ENCODE data around the gene RNF212.
"Not testable (repeated sequence)": the region's sequence is repeated elsewhere in the genome, so short reads cannot be mapped to it uniquely, and the experiment has no call there.

The RNF212 gene

DNA sequence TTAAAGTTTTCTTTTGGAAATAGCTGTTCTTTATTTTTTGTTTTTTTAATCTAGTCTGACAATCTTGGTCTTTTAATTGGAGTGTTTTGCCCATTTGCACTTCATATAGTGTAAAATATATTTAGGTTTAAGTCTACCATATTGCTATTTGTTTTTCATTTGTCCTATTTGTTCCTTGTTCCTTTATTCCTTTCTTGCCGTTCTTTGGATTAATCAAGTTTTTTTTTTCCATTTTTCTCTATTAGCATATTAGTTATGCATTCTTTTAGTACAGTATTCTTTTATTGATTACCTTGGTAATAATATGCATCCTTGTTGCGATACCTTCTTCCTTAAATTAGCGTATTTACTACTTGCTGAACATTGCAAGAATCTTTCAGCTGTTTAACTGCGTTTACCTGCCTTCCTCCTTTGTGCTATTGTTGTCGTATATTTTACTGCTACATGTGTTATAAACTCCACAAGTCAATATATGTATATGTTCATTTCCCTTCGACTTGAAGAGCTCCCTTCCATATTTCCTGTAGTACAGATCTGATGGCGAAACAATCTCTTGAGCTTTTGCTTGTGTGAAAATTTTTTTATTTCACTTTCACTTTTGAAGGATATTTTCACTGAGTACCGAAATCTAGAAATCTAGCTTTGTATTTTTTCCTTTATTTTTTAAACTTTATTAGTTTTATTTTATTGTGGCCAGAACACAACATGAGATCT, 23.9 kb upstream of the RNF212 start:
- no peak overlapping the region for H3K4me3 ChIP-seq (ENCODE audit: low read depth, low read length)

DNA sequence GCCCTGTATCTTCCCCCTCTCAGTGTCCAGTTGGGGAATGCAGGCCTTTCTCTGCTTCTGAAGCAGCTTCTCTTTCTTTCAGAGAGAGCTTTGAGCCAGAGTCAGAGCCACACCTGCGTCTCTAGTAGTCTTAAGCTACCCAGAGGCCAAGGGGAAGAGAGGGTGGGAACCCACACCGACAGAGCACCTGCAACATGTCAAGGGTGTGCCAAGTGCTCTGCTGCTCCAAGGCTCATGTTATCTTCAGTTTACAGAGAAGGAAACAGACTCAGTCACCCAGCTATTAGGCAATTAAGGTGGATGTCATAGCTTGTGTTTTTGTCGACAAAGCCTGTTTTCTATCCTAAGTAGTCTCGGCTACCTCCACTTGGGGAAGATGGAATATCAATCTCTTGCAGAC, 22.7 kb upstream of the RNF212 start:
- H3K9ac ChIP-seq (ENCODE audit: low read depth, low read length): no peak overlapping the region
- H3K4me1 ChIP-seq (ENCODE audit: control insufficient read depth, insufficient read depth, low read length): no peaks in the 10 kb centered on the region
- H3K9me3 ChIP-seq (ENCODE audit: control insufficient read depth, insufficient read depth, low read length): no peaks in the 10 kb centered on the region
- no peaks in the 10 kb centered on the region for H3K36me3 ChIP-seq (ENCODE audit: control insufficient read depth, insufficient read depth, low read length)
- no peaks in the 10 kb centered on the region for H3K27me3 ChIP-seq (ENCODE audit: control insufficient read depth, insufficient read depth, low read length)
- H3K4me3 ChIP-seq (ENCODE audit: low read depth, low read length): no peak overlapping the region

More for the DNA sequence above, 23.9 kb upstream of the RNF212 start:
- H3K9me3 ChIP-seq (ENCODE audit: control insufficient read depth, insufficient read depth, low read length): peaks cover under 1% of the 10 kb centered on the region
- no peaks in the 10 kb centered on the region for H3K36me3 ChIP-seq (ENCODE audit: control insufficient read depth, insufficient read depth, low read length)
- no peaks in the 10 kb centered on the region for H3K27me3 ChIP-seq (ENCODE audit: control insufficient read depth, insufficient read depth, low read length)
- no peak overlapping the region for H3K9ac ChIP-seq (ENCODE audit: low read depth, low read length)
- no peaks in the 10 kb centered on the region for H3K4me1 ChIP-seq (ENCODE audit: control insufficient read depth, insufficient read depth, low read length)

DNA sequence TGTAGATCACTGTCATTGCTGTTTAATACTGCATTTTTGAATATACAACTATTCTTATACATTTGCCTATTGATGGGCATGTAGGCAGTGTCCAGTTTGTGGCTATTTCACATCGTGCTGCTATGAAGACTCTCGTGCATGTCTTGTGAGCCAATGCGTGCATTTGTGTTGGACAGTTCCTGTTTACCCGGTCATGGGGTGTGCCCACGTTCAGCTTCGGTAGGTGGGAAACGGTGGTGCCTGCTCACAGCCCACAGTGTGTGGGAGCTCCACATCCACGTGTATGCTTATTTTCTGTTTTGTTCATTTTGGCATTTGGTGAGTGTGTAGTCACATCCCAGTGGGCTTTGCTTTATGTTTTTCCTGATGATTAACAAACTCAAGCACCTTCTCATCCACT, 19.7 kb upstream of the RNF212 start:
- no peak overlapping the region for H3K9ac ChIP-seq (ENCODE audit: low read depth, low read length)
- H3K4me3 ChIP-seq (ENCODE audit: low read depth, low read length): no peak overlapping the region
- no peaks in the 10 kb centered on the region for H3K27me3 ChIP-seq (ENCODE audit: control insufficient read depth, insufficient read depth, low read length)
- no peaks in the 10 kb centered on the region for H3K36me3 ChIP-seq (ENCODE audit: control insufficient read depth, insufficient read depth, low read length)
- no peaks in the 10 kb centered on the region for H3K9me3 ChIP-seq (ENCODE audit: control insufficient read depth, insufficient read depth, low read length)
- no peaks in the 10 kb centered on the region for H3K4me1 ChIP-seq (ENCODE audit: control insufficient read depth, insufficient read depth, low read length)

DNA sequence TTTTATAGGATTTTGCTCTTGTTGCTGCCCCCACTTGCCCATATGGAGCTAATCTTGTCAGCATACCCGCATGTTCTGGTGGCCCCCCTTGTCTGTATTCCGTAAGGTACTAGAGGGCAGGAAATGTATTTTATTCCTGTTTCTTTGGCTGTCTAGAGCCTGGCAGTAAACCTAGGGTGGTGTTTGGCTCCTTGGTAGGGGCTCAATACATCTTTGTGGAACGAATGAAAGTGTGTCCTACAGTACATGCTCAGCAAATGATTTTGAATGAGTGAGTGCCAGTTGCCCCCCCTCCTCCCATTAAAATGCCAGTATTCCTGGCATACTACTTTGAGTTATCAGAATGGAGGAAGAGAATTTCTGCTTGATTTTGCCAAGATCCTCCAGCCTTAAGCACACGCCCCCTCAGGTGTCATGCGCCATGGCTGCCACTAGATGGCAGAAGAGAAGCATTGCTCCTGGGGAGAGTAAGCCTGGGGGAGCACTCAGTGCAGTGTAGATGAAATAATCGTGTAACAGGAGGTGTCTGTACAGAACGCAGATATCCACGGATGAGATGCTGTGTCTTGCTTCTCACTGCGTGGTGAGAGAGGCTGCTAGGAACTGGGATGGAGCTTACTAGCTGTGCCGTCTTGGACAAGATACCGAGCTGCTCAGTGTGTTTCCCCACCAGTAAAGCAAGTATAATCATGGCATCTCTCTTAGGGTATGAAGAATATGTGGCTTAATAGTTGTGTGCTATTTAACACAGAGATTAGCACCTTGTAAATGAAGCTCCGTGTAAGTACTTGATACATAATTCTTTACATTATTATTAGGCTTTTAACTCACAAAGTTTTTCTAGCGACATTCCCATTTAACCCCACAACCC, 17.2 kb upstream of the RNF212 start:
- Histone ChIP-seq H3K27me3 (ENCODE audit: control insufficient read depth, insufficient read depth, low read length) (no peaks in the 10 kb centered on the region), H3K9ac (ENCODE audit: low read depth, low read length) (no peak overlapping the region), H3K9me3 (ENCODE audit: control insufficient read depth, insufficient read depth, low read length) (no peaks in the 10 kb centered on the region), H3K36me3 (ENCODE audit: control insufficient read depth, insufficient read depth, low read length) (no peaks in the 10 kb centered on the region), H3K4me1 (ENCODE audit: control insufficient read depth, insufficient read depth, low read length) (no peaks in the 10 kb centered on the region), H3K4me3 (ENCODE audit: low read depth, low read length) (no peak overlapping the region)

DNA sequence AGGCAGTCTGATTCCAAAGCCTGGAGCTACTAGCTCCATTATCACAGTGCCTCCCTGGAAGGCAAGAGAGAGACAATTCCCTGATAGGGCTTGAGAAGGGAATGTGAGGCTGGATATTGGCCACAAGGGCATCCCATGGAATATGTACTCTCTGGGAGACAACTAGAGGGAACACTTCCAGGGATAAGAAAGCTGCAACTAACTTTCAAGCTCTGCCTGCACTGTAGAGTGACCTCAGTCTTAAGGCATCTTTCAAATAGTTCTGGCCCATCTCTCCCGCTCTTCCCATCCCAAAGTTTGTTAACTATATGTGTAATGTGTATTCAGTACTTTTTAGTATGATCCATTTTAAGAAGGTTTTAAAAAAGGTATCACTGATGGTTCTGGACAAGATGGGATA, 13.1 kb upstream of the RNF212 start:
- Histone ChIP-seq H3K27me3 (ENCODE audit: control insufficient read depth, insufficient read depth, low read length) (no peaks in the 10 kb centered on the region), H3K9ac (ENCODE audit: low read depth, low read length) (no peak overlapping the region), H3K36me3 (ENCODE audit: control insufficient read depth, insufficient read depth, low read length) (no peaks in the 10 kb centered on the region), H3K9me3 (ENCODE audit: control insufficient read depth, insufficient read depth, low read length) (no peaks in the 10 kb centered on the region), H3K4me3 (ENCODE audit: low read depth, low read length) (no peak overlapping the region), H3K4me1 (ENCODE audit: control insufficient read depth, insufficient read depth, low read length) (no peaks in the 10 kb centered on the region)

DNA sequence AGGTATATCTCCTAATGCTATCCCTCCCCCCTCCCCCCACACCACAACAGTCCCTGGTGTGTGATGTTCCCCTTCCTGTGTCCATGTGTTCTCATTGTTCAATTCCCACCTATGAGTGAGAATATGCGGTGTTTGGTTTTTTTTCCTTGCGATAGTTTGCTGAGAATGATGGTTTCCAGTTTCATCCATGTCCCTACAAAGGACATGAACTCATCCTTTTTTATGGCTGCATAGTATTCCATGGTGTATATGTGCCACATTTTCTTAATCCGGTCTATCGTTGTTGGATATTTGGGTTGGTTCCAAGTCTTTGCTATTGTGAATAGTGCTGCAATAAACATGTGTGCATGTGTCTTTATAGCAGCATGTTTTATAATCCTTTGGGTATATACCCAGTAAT, 12.1 kb upstream of the RNF212 start:
- H3K27me3 ChIP-seq (ENCODE audit: control insufficient read depth, insufficient read depth, low read length); H3K4me1 ChIP-seq (ENCODE audit: control insufficient read depth, insufficient read depth, low read length); H3K36me3 ChIP-seq (ENCODE audit: control insufficient read depth, insufficient read depth, low read length); H3K9ac ChIP-seq (ENCODE audit: low read depth, low read length); H3K9me3 ChIP-seq (ENCODE audit: control insufficient read depth, insufficient read depth, low read length); H3K4me3 ChIP-seq (ENCODE audit: low read depth, low read length): not testable (repeated sequence)

DNA sequence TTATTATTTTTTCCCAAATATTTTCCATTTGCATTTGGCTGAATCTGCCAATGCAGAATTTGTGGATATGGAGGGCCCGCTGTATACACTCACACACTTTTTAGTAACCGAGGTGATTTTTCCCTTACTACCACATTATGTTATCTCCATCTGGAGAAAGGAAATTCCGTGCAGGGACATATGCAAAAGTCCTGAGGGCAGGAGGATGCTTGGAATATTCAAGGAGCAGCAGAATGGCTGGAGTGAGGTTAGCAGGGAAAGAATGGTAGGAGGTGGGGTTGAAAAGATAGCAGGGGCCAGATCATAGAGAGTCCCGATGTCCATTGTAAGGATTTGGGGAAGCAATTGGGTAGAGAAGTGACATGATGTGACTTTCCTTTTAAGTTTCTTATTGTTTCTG, 11.5 kb upstream of the RNF212 start:
- Histone ChIP-seq H3K9me3 (ENCODE audit: control insufficient read depth, insufficient read depth, low read length) (no peaks in the 10 kb centered on the region), H3K4me1 (ENCODE audit: control insufficient read depth, insufficient read depth, low read length) (no peaks in the 10 kb centered on the region), H3K9ac (ENCODE audit: low read depth, low read length) (no peak overlapping the region), H3K4me3 (ENCODE audit: low read depth, low read length) (no peak overlapping the region), H3K36me3 (ENCODE audit: control insufficient read depth, insufficient read depth, low read length) (no peaks in the 10 kb centered on the region), H3K27me3 (ENCODE audit: control insufficient read depth, insufficient read depth, low read length) (no peaks in the 10 kb centered on the region)

DNA sequence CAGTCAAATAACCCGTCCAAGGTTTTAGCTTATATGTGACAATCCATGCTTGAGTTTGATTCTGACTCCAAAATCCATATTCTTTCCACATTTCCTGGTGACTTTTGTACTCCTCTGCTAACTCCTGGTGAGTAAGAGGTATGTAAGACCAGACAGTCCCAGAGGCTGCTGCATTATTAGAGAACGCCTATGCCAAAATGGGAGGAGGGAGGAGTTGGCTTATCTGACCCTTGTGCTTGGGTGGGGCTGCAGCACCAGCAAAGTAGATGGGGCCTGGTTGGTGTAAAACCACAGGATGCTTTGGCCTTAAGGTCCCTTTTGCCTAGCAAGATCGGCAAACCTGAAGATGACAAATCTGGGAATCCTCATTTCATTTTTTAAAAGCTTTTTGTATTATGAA, 9.1 kb upstream of the RNF212 start:
- no peaks in the 10 kb centered on the region for H3K36me3 ChIP-seq (ENCODE audit: control insufficient read depth, insufficient read depth, low read length)
- no peaks in the 10 kb centered on the region for H3K27me3 ChIP-seq (ENCODE audit: control insufficient read depth, insufficient read depth, low read length)
- H3K4me1 ChIP-seq (ENCODE audit: control insufficient read depth, insufficient read depth, low read length): no peaks in the 10 kb centered on the region
- no peak overlapping the region for H3K4me3 ChIP-seq (ENCODE audit: low read depth, low read length)
- H3K9me3 ChIP-seq (ENCODE audit: control insufficient read depth, insufficient read depth, low read length): no peaks in the 10 kb centered on the region
- H3K9ac ChIP-seq (ENCODE audit: low read depth, low read length): no peak overlapping the region

DNA sequence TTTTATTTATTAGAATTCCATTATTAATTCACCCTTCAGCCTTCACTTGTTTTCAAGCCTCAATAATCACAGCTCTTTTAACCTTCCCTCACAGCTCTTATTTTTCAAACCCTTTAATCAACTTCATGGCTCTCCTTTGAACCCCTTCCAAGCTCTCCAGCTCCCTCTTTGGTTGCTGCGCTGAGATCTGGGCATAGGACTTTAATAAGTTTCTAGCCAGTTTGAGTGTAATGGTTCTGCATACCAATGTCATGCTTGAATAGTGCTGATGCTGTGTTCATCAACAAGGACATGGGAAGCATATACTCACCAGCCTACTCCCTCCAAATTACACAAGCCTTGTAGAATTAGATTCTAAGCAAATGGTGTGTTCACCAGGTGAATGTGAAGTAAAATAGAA, 3.5 kb upstream of the RNF212 start:
- Histone ChIP-seq H3K36me3 (ENCODE audit: control insufficient read depth, insufficient read depth, low read length) (no peaks in the 10 kb centered on the region), H3K27me3 (ENCODE audit: control insufficient read depth, insufficient read depth, low read length) (peaks cover 14% of the 10 kb centered on the region), H3K4me1 (ENCODE audit: control insufficient read depth, insufficient read depth, low read length) (no peaks in the 10 kb centered on the region), H3K4me3 (ENCODE audit: low read depth, low read length) (no peak overlapping the region), H3K9me3 (ENCODE audit: control insufficient read depth, insufficient read depth, low read length) (no peaks in the 10 kb centered on the region), H3K9ac (ENCODE audit: low read depth, low read length) (no peak overlapping the region)

DNA sequence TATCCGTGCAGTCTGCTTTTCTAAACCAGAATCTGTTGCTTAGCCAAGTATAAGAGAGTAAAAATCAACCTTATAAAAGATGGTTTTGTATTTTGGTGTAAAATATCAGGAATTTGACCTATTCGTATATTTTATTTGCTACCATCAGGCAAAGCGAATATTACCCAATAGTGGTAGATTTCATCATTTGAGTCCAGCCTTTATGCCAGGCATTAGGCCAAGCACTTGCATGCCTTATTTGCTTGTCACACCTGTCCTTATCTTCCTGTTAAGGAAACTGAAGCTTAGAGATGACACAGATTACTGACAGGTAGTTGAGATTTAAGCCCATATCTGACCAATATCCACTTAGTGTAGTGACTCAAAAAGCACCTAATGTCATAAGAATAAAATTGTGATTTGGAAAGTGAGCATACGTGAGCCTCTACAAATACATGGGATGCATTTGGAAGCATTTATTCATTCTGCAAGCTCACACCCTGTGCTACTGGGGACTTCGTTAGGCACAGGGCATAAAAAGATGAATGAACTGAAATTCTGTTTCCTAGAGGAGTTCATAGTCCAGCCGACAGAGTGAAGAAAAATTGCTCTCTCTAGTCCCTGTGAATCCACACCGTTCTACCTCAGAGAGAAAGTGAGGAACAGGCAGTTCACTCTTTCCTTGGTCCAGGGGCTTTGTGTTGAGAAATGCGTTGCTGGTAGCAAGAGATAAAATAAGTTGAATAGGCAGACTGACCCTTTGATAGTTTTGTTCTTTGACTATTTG, 2.3 kb upstream of the RNF212 start:
- H3K4me1 ChIP-seq (ENCODE audit: control insufficient read depth, insufficient read depth, low read length): no peaks in the 10 kb centered on the region
- H3K9me3 ChIP-seq (ENCODE audit: control insufficient read depth, insufficient read depth, low read length): no peaks in the 10 kb centered on the region
- no peak overlapping the region for H3K9ac ChIP-seq (ENCODE audit: low read depth, low read length)
- no peaks in the 10 kb centered on the region for H3K36me3 ChIP-seq (ENCODE audit: control insufficient read depth, insufficient read depth, low read length)
- no peak overlapping the region for H3K4me3 ChIP-seq (ENCODE audit: low read depth, low read length)
- H3K27me3 ChIP-seq (ENCODE audit: control insufficient read depth, insufficient read depth, low read length): peaks cover 19% of the 10 kb centered on the region

DNA sequence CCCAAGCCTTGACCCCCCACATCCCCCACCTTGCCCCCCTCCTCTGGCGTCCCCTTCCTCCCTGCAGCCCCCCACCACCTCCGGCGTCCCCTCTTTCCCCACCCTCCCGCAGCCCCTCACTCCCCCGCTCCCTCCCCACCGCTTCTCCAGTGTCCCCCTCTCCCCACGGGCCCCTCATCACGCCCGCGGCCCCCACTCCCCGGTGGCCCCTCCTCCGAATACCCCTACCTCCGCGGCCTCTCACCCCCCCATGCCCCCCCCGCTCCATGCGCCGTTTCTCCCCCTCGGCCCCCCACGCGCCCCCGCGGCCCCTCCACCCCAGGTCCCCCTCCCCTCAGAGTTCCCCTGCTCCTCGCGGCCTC, 562 bp downstream of the RNF212 start:
- Histone ChIP-seq H3K27me3 (ENCODE audit: control insufficient read depth, insufficient read depth, low read length) (peaks cover 22% of the 10 kb centered on the region), H3K36me3 (ENCODE audit: control insufficient read depth, insufficient read depth, low read length) (no peaks in the 10 kb centered on the region), H3K4me3 (ENCODE audit: low read depth, low read length) (no peak overlapping the region), H3K9me3 (ENCODE audit: control insufficient read depth, insufficient read depth, low read length) (no peaks in the 10 kb centered on the region), H3K9ac (ENCODE audit: low read depth, low read length) (no peak overlapping the region), H3K4me1 (ENCODE audit: control insufficient read depth, insufficient read depth, low read length) (no peaks in the 10 kb centered on the region)
